SK-N-SH (cell line): Measurements from ENCODE around the gene TPP1. TPM values are rescaled to one million over a fixed set of nuclear protein-coding genes. Genes with fewer than 3 reads are reported as not detected.
A peak's percentile ranks its signal among the peaks of the same experiment; 100 is the strongest.

ENCODE experiments used
- CTCF ChIA-PET: fragments of 300-600, 350-600 bp; formaldehyde crosslinking; extraction: SDS; loops from one replicate; lab custom pipeline; 2021; lab: Yijun Ruan, JAX
- POLR2A ChIA-PET: fragments of 350-600 bp; sonication (Branson Sonifier 250); formaldehyde crosslinking; extraction: SDS; loops from one replicate; lab custom pipeline; 2020; ENCODE audit warnings: antibody characterized with exemption, inconsistent platforms; lab: Yijun Ruan, JAX
- DNase-seq: peaks from one replicate; pipeline ENCODE4 v3.0.0; 2012
- H2AFZ ChIP-seq: fragments of 200-600 bp; sonication (generic); 2 replicates; pipeline ENCODE4 v1.8.1; 2016; ENCODE audit warnings: antibody characterized with exemption, mild to moderate bottlenecking, low read depth
- H3F3A ChIP-seq: fragments of 200-600 bp; sonication (generic); replicated peaks from 2 replicates; pipeline ENCODE3; 2016; ENCODE audit warnings: antibody characterized with exemption, mild to moderate bottlenecking; ENCODE audit not compliant: insufficient read depth
- H3K27ac ChIP-seq, 2 experiments: fragments of 200-500 bp in 1 of 2; fragments of 200-600 bp in 1 of 2; sonication (Bioruptor generic) in 1 of 2; sonication (generic), shearing (Covaris generic) in 1 of 2; 2 replicates each; pipeline versions ENCODE4 v1.5.1 to v1.6.1; 2014 to 2016; ENCODE audit warnings: low read depth in 2 of 2, inconsistent platforms in 1 of 2, low read length in 1 of 2, mild to moderate bottlenecking in 1 of 2, mixed read lengths in 1 of 2
- H3K27me3 ChIP-seq: fragments of 200-600 bp; sonication (generic), shearing (Covaris generic); 2 replicates; pipeline ENCODE4 v1.6.1; 2016; ENCODE audit warnings: mixed run types; ENCODE audit not compliant: insufficient read depth
- H3K36me3 ChIP-seq, 2 experiments: fragments of 200-500 bp in 1 of 2; fragments of 200-600 bp in 1 of 2; sonication (Bioruptor generic) in 1 of 2; sonication (generic) in 1 of 2; replicated peaks in 1 of 2; 2 replicates each; pipeline versions ENCODE3 to v1.5.1; 2014 to 2016; ENCODE audit warnings: low read length in 1 of 2, mild to moderate bottlenecking in 1 of 2; ENCODE audit not compliant: insufficient read depth in 2 of 2, control insufficient read depth in 1 of 2
- H3K4me1 ChIP-seq, 2 experiments: fragments of 200-500 bp in 1 of 2; fragments of 200-600 bp in 1 of 2; sonication (Bioruptor generic) in 1 of 2; sonication (generic), shearing (Covaris generic) in 1 of 2; 2 replicates each; pipeline versions ENCODE4 v1.5.1 to v1.6.1; 2014 to 2016; ENCODE audit warnings: low read depth in 1 of 2, low read length in 1 of 2, mixed run types in 1 of 2; ENCODE audit not compliant: insufficient read depth in 2 of 2, control insufficient read depth in 1 of 2
- H3K4me2 ChIP-seq: fragments of 200-600 bp; sonication (generic), shearing (Covaris generic); 2 replicates; pipeline ENCODE4 v1.6.1; 2017; ENCODE audit warnings: mixed run types
- H3K4me3 ChIP-seq, 2 experiments: fragments of 200-500 bp in 1 of 2; fragments of 200-600 bp in 1 of 2; sonication (Bioruptor generic) in 1 of 2; sonication (generic), shearing (Covaris generic) in 1 of 2; 2 replicates each; pipeline versions ENCODE4 v1.5.1 to v1.8.1; 2014 to 2016; ENCODE audit warnings: low read depth in 2 of 2, inconsistent platforms in 1 of 2, low read length in 1 of 2, mild to moderate bottlenecking in 1 of 2, mixed read lengths in 1 of 2, moderate library complexity in 1 of 2
- H3K79me2 ChIP-seq: fragments of 200-600 bp; sonication (generic); 2 replicates; pipeline ENCODE4 v1.8.1; 2017; ENCODE audit warnings: mild to moderate bottlenecking; ENCODE audit not compliant: insufficient read depth
- H3K9ac ChIP-seq: fragments of 200-600 bp; sonication (generic); 2 replicates; pipeline ENCODE4 v1.6.1; 2017; ENCODE audit warnings: mixed run types
- H3K9me2 ChIP-seq: fragments of 200-600 bp; sonication (generic); 2 replicates; pipeline ENCODE4 v1.6.1; 2017; ENCODE audit warnings: mixed run types
- H3K9me3 ChIP-seq: fragments of 200-600 bp; sonication (generic); 2 replicates; pipeline ENCODE4 v1.6.1; 2017; ENCODE audit warnings: mixed run types, mild to moderate bottlenecking, moderate library complexity
- H4K20me1 ChIP-seq: fragments of 200-600 bp; sonication (generic); 2 replicates; pipeline ENCODE4 v1.6.1; 2017; ENCODE audit warnings: mild to moderate bottlenecking, mixed run types; ENCODE audit not compliant: insufficient read depth
- CHD2 ChIP-seq: fragments of 150-350 bp; IDR thresholded peaks from 2 replicates; pipeline ENCODE4 v1.6.1; 2018; ENCODE audit warnings: low read length; ENCODE audit not compliant: partially characterized antibody
- EZH2phosphoT487 ChIP-seq: fragments of 200-600 bp; sonication (generic); IDR thresholded peaks from 2 replicates; pipeline ENCODE4 v1.6.1; 2017; ENCODE audit warnings: low read depth, mixed run types, mild to moderate bottlenecking, antibody characterized with exemption, moderate library complexity, borderline replicate concordance
- FOSL2 ChIP-seq: IDR thresholded peaks from 2 replicates; pipeline ENCODE4 v1.4.0; 2012; ENCODE audit warnings: low read depth, mild to moderate bottlenecking, moderate library complexity, borderline replicate concordance
- FOXM1 ChIP-seq: IDR thresholded peaks from 2 replicates; pipeline ENCODE4 v1.4.0; 2012; ENCODE audit warnings: low read depth, mild to moderate bottlenecking
- GABPA ChIP-seq: IDR thresholded peaks from 2 replicates; pipeline ENCODE4 v1.4.0; 2012; ENCODE audit warnings: low read depth, mild to moderate bottlenecking
- GATA2 ChIP-seq: sonication (generic); formaldehyde crosslinking; IDR thresholded peaks from 2 replicates; pipeline ENCODE4 v1.5.0; 2020; ENCODE audit warnings: mild to moderate bottlenecking, missing genetic modification reagents
- JUND ChIP-seq: IDR thresholded peaks from 2 replicates; pipeline ENCODE4 v1.4.0; 2012
- MEF2A ChIP-seq: IDR thresholded peaks from 2 replicates; pipeline ENCODE4 v1.4.0; 2012; ENCODE audit warnings: low read depth, borderline replicate concordance
- MXI1 ChIP-seq: IDR thresholded peaks from 2 replicates; pipeline ENCODE4 v1.6.1; 2012; ENCODE audit warnings: mild to moderate bottlenecking, low read depth, low read length, improper control_type of control experiment
- RAD21 ChIP-seq: IDR thresholded peaks from 2 replicates; pipeline ENCODE4 v1.6.1; 2012; ENCODE audit warnings: mild to moderate bottlenecking, low read length
- TAF1 ChIP-seq: IDR thresholded peaks from 2 replicates; pipeline ENCODE4 v1.6.1; 2012; ENCODE audit warnings: low read depth, mild to moderate bottlenecking, low read length, moderate library complexity, borderline replicate concordance
- TCF12 ChIP-seq: IDR thresholded peaks from 2 replicates; pipeline ENCODE4 v1.4.0; 2012
- TEAD4 ChIP-seq: IDR thresholded peaks from 2 replicates; pipeline ENCODE4 v1.4.0; 2012; ENCODE audit warnings: mild to moderate bottlenecking, borderline replicate concordance; ENCODE audit not compliant: insufficient read depth
- USF2 ChIP-seq: fragments of 150-350 bp; IDR thresholded peaks from 2 replicates; pipeline ENCODE4 v1.6.1; 2017; ENCODE audit warnings: antibody characterized with exemption, low read length, low read depth, borderline replicate concordance
- YY1 ChIP-seq: IDR thresholded peaks from 2 replicates; pipeline ENCODE4 v1.4.0; 2012; ENCODE audit warnings: low read depth, mild to moderate bottlenecking
- WGBS: methylation state at CpG from one replicate; pipeline ENCODE4 v1.1.6; 2017; ENCODE audit warnings: low lambda C conversion rate; 5-methylcytosine and 5-hydroxymethylcytosine counted together
- polyA plus RNA-seq, 3 experiments: library from polyadenylated mRNA; depleted of rRNA; stranded (reverse); fragments of >200 nt; gene quantifications; 2 replicates each; pipeline ENCODE4 v1.2.3, GENCODE V29; 2012
- TF ChIP-seq, protein P1 (sequence below): IDR thresholded peaks from 2 replicates; pipeline ENCODE4 v1.4.0; 2012; ENCODE audit warnings: low read depth
- TF ChIP-seq, protein P2 (sequence below): IDR thresholded peaks from 2 replicates; pipeline ENCODE4 v1.6.1; 2012; ENCODE audit warnings: mild to moderate bottlenecking, low read depth, low read length, moderate library complexity
- TF ChIP-seq, protein P3 (sequence below): IDR thresholded peaks from 2 replicates; pipeline ENCODE4; 2012

Gene TPP1
- polyA plus RNA-seq, 1 of the 3 experiments (the other 2 are of a cell fraction), result 105 TPM

DNA sequence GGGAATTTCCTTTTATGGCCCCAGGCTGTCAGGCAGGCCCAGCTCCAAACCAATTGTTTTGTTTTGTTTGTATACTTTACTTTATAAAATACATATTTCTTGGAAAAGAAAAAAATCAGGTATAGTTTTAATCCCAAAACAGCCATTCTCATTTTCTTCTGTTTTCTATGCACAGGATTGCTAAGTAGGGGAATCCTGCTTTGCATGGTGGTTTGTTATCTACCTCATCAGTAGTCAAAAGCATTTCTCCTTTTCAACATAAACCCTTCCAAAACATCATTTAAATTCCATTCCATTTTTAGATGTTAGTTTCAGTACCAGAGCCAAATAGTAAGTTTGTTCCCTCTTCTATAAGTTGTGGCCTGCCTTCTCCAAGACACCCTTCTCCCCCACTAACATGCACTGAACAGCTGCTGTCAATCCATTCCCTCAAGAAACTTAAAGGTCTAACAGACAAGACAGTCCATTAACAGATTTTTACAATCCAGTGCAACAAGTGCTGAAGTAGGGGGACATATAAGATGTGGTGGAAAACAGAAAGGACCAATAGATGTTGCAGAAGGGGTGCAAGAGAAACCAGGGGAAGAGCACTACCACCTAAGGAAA is 11.9 kb downstream of the TPP1 start:
- H3K9ac ChIP-seq, result peak overlapping the region; percentile 6; the same call in 1 of the 2 replicates
- no peaks in the 10 kb centered on the region for H3K27me3 ChIP-seq
- POLR2A ChIA-PET, result interaction anchor here (0.9 to 1.7 kb wide), 3 partner anchors 40 to 188 kb away, joined by 3 to 6 read pairs (median 4); partner anchors contain the start of genes APBB1 and MRPL17
- CTCF ChIA-PET, result interaction anchor here (0.9 to 2.4 kb wide), 4 partner anchors 11 to 76 kb away, joined by 3 to 9 read pairs (median 4); partner anchors contain the start of gene MRPL17
- no peaks in the 10 kb centered on the region for H3K9me2 ChIP-seq
- no peak overlapping the region for H2AFZ ChIP-seq
- peak overlapping the region in 1 of 2 experiments; percentile 41; a peak in 2 of 4 replicates for H3K4me3 ChIP-seq
- H4K20me1 ChIP-seq, result no peaks in the 10 kb centered on the region; the same call in 1 of the 2 replicates
- peaks cover 93% of the 10 kb centered on the region for H3K79me2 ChIP-seq
- no peak for DNase-seq
- peaks cover 45% of the 10 kb centered on the region for H3F3A ChIP-seq
- TF ChIP-seq, protein P1, sequence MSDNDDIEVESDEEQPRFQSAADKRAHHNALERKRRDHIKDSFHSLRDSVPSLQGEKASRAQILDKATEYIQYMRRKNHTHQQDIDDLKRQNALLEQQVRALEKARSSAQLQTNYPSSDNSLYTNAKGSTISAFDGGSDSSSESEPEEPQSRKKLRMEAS, result no peak
- 0 out of 2 replicates have a peak, but pooled peaks have one; percentile 4 for TF ChIP-seq TEAD4
- peaks cover 34 to 40% of the 10 kb centered on the region in 2 experiments for H3K36me3 ChIP-seq
- H3K9me3 ChIP-seq, result no peaks in the 10 kb centered on the region
- H3K27ac ChIP-seq, result peak overlapping the region; percentile 91 to 94
- H3K4me2 ChIP-seq, result peak overlapping the region; percentile 86
- H3K4me1 ChIP-seq, result peaks cover 26 to 47% of the 10 kb centered on the region in 2 experiments

GRCh38 chr11:6606471-6607189 is 12.6 kb downstream of the TPP1 start:
- Histone ChIP-seq H3K9me2 (no peaks in the 10 kb centered on the region), H3F3A (peaks cover 44% of the 10 kb centered on the region), H3K4me2 (peak overlapping the region; percentile 86), H3K79me2 (peaks cover 98% of the 10 kb centered on the region), H4K20me1 (no peaks in the 10 kb centered on the region; the same call in 1 of the 2 replicates), H3K4me1 (peaks cover 26 to 52% of the 10 kb centered on the region in 2 experiments), H3K27ac (peak overlapping the region; percentile 91 to 94), H3K4me3 (peak overlapping the region; percentile 23 to 95; a peak in 3 of 4 replicates), H3K36me3 (peaks cover 34 to 43% of the 10 kb centered on the region in 2 experiments), H3K9ac (peak overlapping the region; percentile 49), H3K9me3 (no peaks in the 10 kb centered on the region), H3K27me3 (no peaks in the 10 kb centered on the region), H2AFZ (0 out of 2 replicates have a peak overlapping the region, but pooled peaks have one; percentile 56)
- peak; percentile 91 for DNase-seq
- CTCF ChIA-PET, result interaction anchor here (0.9 to 2.4 kb wide), 4 partner anchors 12 to 77 kb away, joined by 3 to 9 read pairs (median 4); partner anchors contain the start of gene MRPL17
- POLR2A ChIA-PET, result interaction anchor here (0.9 to 1.7 kb wide), 3 partner anchors 40 to 187 kb away, joined by 3 to 6 read pairs (median 4); partner anchors contain the start of genes APBB1 and MRPL17
- WGBS, result 5% methylated on average over 10 of the region's 11 CpGs
- TF ChIP-seq EZH2phosphoT487, result no peak
- TF ChIP-seq JUND, result peak; percentile 84
- TF ChIP-seq YY1, result no peak; the same call in 1 of the 2 replicates
- peak; percentile 41; the same call in 1 of the 2 replicates for TF ChIP-seq TAF1
- TF ChIP-seq CHD2, result no peak
- TF ChIP-seq MXI1, result no peak
- peak; percentile 64 for TF ChIP-seq TEAD4
- TF ChIP-seq USF2, result no peak
- peak; percentile 69 for TF ChIP-seq GABPA
- TF ChIP-seq FOXM1, result no peak
- TF ChIP-seq, protein P2, sequence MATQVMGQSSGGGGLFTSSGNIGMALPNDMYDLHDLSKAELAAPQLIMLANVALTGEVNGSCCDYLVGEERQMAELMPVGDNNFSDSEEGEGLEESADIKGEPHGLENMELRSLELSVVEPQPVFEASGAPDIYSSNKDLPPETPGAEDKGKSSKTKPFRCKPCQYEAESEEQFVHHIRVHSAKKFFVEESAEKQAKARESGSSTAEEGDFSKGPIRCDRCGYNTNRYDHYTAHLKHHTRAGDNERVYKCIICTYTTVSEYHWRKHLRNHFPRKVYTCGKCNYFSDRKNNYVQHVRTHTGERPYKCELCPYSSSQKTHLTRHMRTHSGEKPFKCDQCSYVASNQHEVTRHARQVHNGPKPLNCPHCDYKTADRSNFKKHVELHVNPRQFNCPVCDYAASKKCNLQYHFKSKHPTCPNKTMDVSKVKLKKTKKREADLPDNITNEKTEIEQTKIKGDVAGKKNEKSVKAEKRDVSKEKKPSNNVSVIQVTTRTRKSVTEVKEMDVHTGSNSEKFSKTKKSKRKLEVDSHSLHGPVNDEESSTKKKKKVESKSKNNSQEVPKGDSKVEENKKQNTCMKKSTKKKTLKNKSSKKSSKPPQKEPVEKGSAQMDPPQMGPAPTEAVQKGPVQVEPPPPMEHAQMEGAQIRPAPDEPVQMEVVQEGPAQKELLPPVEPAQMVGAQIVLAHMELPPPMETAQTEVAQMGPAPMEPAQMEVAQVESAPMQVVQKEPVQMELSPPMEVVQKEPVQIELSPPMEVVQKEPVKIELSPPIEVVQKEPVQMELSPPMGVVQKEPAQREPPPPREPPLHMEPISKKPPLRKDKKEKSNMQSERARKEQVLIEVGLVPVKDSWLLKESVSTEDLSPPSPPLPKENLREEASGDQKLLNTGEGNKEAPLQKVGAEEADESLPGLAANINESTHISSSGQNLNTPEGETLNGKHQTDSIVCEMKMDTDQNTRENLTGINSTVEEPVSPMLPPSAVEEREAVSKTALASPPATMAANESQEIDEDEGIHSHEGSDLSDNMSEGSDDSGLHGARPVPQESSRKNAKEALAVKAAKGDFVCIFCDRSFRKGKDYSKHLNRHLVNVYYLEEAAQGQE, result no peak
- no peak for TF ChIP-seq MEF2A
- TF ChIP-seq FOSL2, result peak; percentile 64; the same call in 1 of the 2 replicates
- TF ChIP-seq, protein P3, sequence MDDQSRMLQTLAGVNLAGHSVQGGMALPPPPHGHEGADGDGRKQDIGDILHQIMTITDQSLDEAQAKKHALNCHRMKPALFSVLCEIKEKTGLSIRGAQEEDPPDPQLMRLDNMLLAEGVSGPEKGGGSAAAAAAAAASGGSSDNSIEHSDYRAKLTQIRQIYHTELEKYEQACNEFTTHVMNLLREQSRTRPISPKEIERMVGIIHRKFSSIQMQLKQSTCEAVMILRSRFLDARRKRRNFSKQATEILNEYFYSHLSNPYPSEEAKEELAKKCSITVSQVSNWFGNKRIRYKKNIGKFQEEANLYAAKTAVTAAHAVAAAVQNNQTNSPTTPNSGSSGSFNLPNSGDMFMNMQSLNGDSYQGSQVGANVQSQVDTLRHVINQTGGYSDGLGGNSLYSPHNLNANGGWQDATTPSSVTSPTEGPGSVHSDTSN, result peak; percentile 45
- TF ChIP-seq GATA2 (CRISPR knock-in tag), result no peak
- TF ChIP-seq RAD21, result no peak
- TF ChIP-seq, protein P1, result peak; percentile 62
- TF ChIP-seq TCF12, result peak; percentile 88
